Cardiac muscle cell (in vitro differentiated cells and primary cell): Measurements from ENCODE around the gene KCTD16. TPM values are rescaled to one million over a fixed set of nuclear protein-coding genes. Genes with fewer than 3 reads are reported as not detected.

Experiments
- DNase-seq, 2 donors: peaks; one replicate each; pipeline versions ENCODE4 v3.0.0 to v3.0.0-alpha.2; 2010 to 2017; ENCODE audit warnings: low read depth in 1 of 2, low spot score in 1 of 2
- H3K27ac ChIP-seq: fragments of 200-600 bp; sonication (generic); 2 replicates; pipeline ENCODE4 v1.5.1; 2016
- H3K27me3 ChIP-seq: fragments of 200-600 bp; sonication (generic); 2 replicates; pipeline ENCODE4 v1.6.0; 2016; ENCODE audit warnings: control low read depth
- H3K36me3 ChIP-seq: fragments of 200-600 bp; sonication (generic); 2 replicates; pipeline ENCODE4 v1.5.1; 2016; ENCODE audit warnings: control low read depth
- H3K4me1 ChIP-seq: fragments of 200-600 bp; sonication (generic); 2 replicates; pipeline ENCODE4 v1.8.1; 2017; ENCODE audit warnings: low read depth, mild to moderate bottlenecking, mixed run types
- H3K4me3 ChIP-seq: fragments of 200-600 bp; sonication (generic); 2 replicates; pipeline ENCODE4 v1.5.1; 2016; ENCODE audit warnings: mild to moderate bottlenecking
- H3K9me3 ChIP-seq: fragments of 200-600 bp; sonication (generic); 2 replicates; pipeline ENCODE4 v1.5.1; 2017; ENCODE audit warnings: low read depth, mild to moderate bottlenecking, control low read depth
- polyA plus RNA-seq: library from polyadenylated mRNA; unstranded; fragments of >200 nt; fragmentation: Nextera tagmentation; extraction: Ambion mirVana; gene quantifications from 2 replicates; pipeline ENCODE4 v1.2.1, GENCODE V29; 2016
- total RNA-seq: library from RNA; depleted of rRNA; stranded (reverse); fragments of >200 nt; gene quantifications from 2 replicates; pipeline ENCODE4 v1.2.3, GENCODE V29; 2016
- TF ChIP-seq, protein P1 (sequence below): IDR thresholded peaks from 2 replicates; pipeline ENCODE4 v1.5.1; 2012; ENCODE audit warnings: low read depth, mild to moderate bottlenecking, low read length

The KCTD16 gene
- total and polyA plus RNA-seq, 2 experiments from 2014 or later: 0.13 to 0.66 TPM

DNA sequence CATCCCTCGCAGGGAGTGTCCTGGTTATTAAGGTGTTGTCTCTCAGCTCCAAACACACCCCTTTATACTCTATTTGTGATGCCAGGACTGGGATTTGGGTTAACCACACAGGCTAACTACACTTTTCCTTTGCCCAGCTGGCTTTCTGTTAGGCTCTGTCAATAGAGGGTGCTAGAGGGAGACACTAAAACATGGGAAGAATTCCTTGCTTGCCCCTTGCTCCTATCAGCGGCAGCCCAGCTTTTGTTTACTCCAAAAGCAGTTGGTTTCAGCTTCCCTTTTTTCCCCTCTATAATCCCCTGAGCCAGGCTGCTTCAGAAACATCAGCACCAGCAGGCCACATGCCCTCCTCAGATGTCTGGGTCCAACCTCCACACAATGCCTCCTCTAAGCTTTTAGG, 297.1 kb downstream of the KCTD16 start:
- Histone ChIP-seq H3K27ac (no peak overlapping the region), H3K4me1 (peaks cover 3% of the 10 kb centered on the region), H3K36me3 (no peaks in the 10 kb centered on the region), H3K4me3 (no peak overlapping the region), H3K9me3 (no peaks in the 10 kb centered on the region), H3K27me3 (no peaks in the 10 kb centered on the region)
- peak; percentile 46 to 55 for DNase-seq
- TF ChIP-seq, protein P1, sequence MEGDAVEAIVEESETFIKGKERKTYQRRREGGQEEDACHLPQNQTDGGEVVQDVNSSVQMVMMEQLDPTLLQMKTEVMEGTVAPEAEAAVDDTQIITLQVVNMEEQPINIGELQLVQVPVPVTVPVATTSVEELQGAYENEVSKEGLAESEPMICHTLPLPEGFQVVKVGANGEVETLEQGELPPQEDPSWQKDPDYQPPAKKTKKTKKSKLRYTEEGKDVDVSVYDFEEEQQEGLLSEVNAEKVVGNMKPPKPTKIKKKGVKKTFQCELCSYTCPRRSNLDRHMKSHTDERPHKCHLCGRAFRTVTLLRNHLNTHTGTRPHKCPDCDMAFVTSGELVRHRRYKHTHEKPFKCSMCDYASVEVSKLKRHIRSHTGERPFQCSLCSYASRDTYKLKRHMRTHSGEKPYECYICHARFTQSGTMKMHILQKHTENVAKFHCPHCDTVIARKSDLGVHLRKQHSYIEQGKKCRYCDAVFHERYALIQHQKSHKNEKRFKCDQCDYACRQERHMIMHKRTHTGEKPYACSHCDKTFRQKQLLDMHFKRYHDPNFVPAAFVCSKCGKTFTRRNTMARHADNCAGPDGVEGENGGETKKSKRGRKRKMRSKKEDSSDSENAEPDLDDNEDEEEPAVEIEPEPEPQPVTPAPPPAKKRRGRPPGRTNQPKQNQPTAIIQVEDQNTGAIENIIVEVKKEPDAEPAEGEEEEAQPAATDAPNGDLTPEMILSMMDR: peak; percentile 65

DNA sequence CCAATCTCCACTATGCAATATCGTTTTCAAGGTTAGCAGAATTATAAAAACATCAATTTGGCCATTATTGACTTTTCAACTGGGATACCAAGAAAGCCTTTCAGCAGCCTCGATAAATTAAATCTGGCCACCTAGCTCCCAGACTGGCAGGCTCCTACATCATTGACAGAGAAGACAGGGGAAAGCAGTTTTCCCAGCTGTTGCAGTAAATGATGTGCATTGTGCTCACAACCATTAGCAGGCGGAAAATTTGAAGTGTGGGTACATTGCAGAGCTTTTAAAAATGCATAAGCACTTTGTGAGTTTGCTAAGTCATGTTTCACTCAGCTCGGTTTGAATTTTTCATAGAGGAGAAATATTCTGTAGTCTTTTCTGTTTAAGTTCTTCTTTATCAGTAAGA, 297.9 kb downstream of the KCTD16 start:
- Histone ChIP-seq H3K27ac (no peak overlapping the region), H3K27me3 (no peaks in the 10 kb centered on the region), H3K4me3 (no peak overlapping the region), H3K4me1 (peaks cover 3% of the 10 kb centered on the region), H3K9me3 (no peaks in the 10 kb centered on the region), H3K36me3 (no peaks in the 10 kb centered on the region)
- TF ChIP-seq, protein P1: no peak
- peak in 1 of 2 donors; percentile 9 for DNase-seq

DNA sequence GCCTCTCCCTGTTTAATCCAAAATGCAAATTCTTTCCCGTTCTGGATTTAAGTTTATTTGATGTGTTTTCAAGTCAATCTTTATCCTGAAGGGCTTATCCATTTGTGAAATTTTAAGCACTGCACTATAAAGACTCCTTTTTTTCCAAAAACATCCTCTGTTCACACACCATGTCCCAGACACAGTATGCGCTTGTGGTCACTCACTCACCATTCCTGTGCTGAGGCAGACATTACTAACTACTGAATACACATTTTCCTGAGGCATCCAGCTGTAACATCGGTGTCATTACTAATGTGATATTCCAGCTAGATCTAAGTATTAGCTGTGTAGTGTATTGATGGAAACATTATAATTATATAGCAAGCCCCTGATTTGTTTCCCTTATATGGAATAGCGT, 298.4 kb downstream of the KCTD16 start:
- Histone ChIP-seq H3K4me1 (peaks cover 3% of the 10 kb centered on the region), H3K36me3 (no peaks in the 10 kb centered on the region), H3K4me3 (no peak overlapping the region), H3K27ac (no peak overlapping the region), H3K9me3 (no peaks in the 10 kb centered on the region), H3K27me3 (no peaks in the 10 kb centered on the region)
- TF ChIP-seq, protein P1: no peak
- no peak for DNase-seq

DNA sequence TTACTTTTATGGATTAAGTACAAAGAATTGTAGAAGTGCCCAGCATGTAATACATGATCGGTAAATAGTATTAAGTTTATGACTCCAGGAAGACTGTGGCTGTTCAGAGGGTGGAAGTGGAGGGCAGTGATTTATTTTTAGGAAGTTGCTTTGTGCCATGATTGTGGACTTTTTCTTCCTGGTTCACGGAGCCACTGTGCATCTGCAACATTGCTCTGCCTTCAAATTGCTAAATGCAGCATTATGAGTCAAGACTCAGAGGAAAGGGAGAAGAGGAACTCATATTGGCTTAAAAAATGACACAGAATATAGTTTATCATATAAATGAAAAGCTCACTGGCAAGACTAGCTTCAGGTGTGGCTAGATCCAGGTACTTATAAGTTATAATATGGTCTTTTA, 301.5 kb downstream of the KCTD16 start:
- TF ChIP-seq, protein P1: no peak
- no peak overlapping the region for H3K4me3 ChIP-seq
- no peak for DNase-seq
- H3K4me1 ChIP-seq: peaks cover 3% of the 10 kb centered on the region
- no peaks in the 10 kb centered on the region for H3K9me3 ChIP-seq
- no peaks in the 10 kb centered on the region for H3K27me3 ChIP-seq
- H3K36me3 ChIP-seq: no peaks in the 10 kb centered on the region
- H3K27ac ChIP-seq: no peak overlapping the region

DNA sequence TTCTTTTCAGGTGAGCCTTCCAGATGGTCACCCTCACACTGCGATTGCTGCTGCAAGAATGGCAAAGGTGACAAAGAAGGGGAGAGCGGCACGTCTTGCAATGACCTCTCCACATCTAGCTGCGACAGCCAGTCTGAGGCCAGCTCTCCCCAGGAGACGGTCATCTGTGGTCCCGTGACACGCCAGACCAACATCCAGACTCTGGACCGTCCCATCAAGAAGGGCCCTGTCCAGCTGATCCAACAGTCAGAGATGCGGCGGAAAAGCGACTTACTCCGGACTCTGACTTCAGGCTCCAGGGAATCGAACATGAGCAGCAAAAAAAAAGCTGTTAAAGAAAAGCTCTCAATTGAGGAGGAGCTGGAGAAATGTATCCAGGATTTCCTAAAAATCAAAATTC, 303.0 kb downstream of the KCTD16 start:
- no peak overlapping the region for H3K4me3 ChIP-seq
- no peak for DNase-seq
- H3K27ac ChIP-seq: no peak overlapping the region
- no peaks in the 10 kb centered on the region for H3K27me3 ChIP-seq
- H3K9me3 ChIP-seq: no peaks in the 10 kb centered on the region
- TF ChIP-seq, protein P1: no peak
- no peaks in the 10 kb centered on the region for H3K36me3 ChIP-seq
- peaks cover 3% of the 10 kb centered on the region for H3K4me1 ChIP-seq

DNA sequence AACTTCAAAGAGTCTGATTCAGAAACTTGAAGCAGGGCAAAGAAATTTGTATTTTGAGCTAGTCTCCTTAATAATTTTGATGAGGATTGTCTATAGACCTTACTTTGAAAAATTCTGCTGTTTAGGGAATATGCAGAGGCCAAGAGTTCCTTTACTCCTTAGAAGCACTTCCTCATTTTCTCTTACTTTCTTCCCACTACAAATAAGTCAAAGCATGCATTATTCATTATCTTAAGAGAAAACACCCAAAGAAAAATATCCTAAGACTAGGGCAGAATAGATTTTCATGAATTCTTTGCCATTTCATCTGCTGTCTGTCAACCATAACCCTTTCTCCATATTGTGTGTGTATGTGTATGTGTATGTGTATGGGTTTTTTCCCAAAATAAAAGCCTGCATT, 307.9 kb downstream of the KCTD16 start:
- Histone ChIP-seq H3K27ac (no peak overlapping the region), H3K4me1 (peaks cover 5% of the 10 kb centered on the region), H3K27me3 (no peaks in the 10 kb centered on the region), H3K9me3 (no peaks in the 10 kb centered on the region), H3K36me3 (no peaks in the 10 kb centered on the region), H3K4me3 (no peak overlapping the region)
- TF ChIP-seq, protein P1: no peak
- no peak for DNase-seq
